Activated T-cell treated with anti-CD3 and anti-CD28 coated beads, Interleukin-2, amount 50 U/mL, for 24 hours (primary cell): ENCODE data around the gene CSE1L.
"Not testable (repeated sequence)": the region's sequence is repeated elsewhere in the genome, so short reads cannot be mapped to it uniquely, and the experiment has no call there.

Source experiments
- DNase-seq: peaks from one replicate; pipeline ENCODE4 v3.0.0-alpha.2; 2020
- H3K27ac Mint-ChIP-seq: 2 replicates; pipeline ENCODE4 v1.8.0; 2020; ENCODE audit warnings: mild to moderate bottlenecking, mixed read lengths
- H3K27me3 Mint-ChIP-seq: 2 replicates; pipeline ENCODE4 v1.8.0; 2020; ENCODE audit warnings: mixed read lengths
- H3K36me3 Mint-ChIP-seq: 2 replicates; pipeline ENCODE4 v1.8.0; 2020; ENCODE audit warnings: low read depth, mixed read lengths
- H3K4me1 Mint-ChIP-seq: 2 replicates; pipeline ENCODE4 v1.8.0; 2020; ENCODE audit warnings: low read depth, mixed read lengths
- H3K4me3 Mint-ChIP-seq: 2 replicates; pipeline ENCODE4 v1.8.0; 2020; ENCODE audit warnings: mild to moderate bottlenecking, moderate library complexity, mixed read lengths
- H3K9me3 Mint-ChIP-seq: 2 replicates; pipeline ENCODE4 v1.8.0; 2020; ENCODE audit warnings: mixed read lengths

The CSE1L gene

DNA sequence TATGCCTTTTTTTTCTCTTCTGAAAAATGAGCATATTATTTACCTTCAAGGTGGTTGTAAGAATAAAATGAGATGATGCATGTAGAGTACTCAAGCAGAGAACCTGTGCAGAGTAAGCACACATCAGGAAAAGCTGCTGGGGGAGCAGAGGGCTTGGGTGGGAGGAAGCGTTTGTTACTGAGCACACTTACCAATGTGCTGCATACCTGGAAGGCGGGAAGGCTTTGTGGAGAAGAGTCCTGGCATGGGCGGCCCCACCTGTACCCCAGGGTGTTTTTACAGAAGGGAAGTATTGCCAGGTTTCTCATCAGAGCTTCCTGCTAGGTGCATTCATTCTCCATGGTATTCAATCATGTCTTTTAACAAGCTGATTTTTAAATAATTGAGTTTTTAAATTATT lies 52.9 kb downstream of the CSE1L start:
- no peaks in the 10 kb centered on the region for H3K9me3 Mint-ChIP-seq
- H3K27me3 Mint-ChIP-seq = no peaks in the 10 kb centered on the region
- no peak for DNase-seq
- H3K36me3 Mint-ChIP-seq = peaks cover 87% of the 10 kb centered on the region
- H3K4me1 Mint-ChIP-seq = peaks cover 12% of the 10 kb centered on the region
- no peak overlapping the region for H3K4me3 Mint-ChIP-seq
- peak overlapping the region; percentile 16 for H3K27ac Mint-ChIP-seq

DNA sequence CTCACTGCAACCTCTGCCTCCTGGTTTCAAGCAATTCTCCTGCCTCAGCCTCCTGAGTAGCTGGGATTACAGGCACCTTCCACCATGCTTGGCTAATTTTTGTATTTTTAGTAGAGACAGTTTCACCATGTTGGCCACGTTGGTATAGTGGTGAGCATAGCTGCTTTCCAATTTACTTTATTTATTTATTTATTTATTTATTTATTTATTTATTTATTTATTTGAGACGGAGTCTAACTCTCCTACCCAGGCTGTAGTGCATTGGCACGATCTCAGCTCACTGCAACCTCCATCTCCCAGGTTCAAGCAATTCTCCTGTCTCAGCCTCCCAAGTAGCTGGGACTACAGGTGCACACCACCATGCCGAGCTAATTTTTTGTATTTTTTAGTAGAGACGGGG lies 54.2 kb downstream of the CSE1L start:
- H3K4me3 Mint-ChIP-seq, DNase-seq, H3K9me3 Mint-ChIP-seq, H3K27me3 Mint-ChIP-seq: not testable (repeated sequence)
- Mint-ChIP-seq H3K4me1 (peaks cover 12% of the 10 kb centered on the region), H3K36me3 (peaks cover 87% of the 10 kb centered on the region), H3K27ac (peak overlapping the region; percentile 33)

DNA sequence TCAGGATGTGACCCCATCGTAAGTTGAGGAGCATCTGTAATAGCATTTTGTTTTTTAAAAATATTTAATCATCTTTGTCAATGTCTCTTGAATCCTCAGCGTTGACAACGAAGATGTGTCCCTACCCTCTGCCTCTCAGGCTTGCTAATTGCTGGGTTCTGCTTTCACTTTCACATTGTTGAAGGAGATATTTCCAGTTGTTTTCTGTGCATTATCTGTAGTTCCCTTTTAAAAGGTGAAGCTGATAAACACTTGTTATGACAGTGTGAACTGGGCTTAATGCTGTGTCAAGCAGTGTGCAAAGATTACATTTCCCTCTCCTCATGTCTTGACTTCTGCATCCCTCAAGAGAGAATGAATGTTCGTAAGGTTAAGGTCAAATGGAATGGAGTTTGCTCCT lies 54.9 kb downstream of the CSE1L start:
- H3K4me3 Mint-ChIP-seq = no peak overlapping the region
- DNase-seq = no peak
- H3K36me3 Mint-ChIP-seq = peaks cover 87% of the 10 kb centered on the region
- peaks cover 12% of the 10 kb centered on the region for H3K4me1 Mint-ChIP-seq
- no peaks in the 10 kb centered on the region for H3K9me3 Mint-ChIP-seq
- H3K27me3 Mint-ChIP-seq = no peaks in the 10 kb centered on the region
- H3K27ac Mint-ChIP-seq = peak overlapping the region; percentile 66

DNA sequence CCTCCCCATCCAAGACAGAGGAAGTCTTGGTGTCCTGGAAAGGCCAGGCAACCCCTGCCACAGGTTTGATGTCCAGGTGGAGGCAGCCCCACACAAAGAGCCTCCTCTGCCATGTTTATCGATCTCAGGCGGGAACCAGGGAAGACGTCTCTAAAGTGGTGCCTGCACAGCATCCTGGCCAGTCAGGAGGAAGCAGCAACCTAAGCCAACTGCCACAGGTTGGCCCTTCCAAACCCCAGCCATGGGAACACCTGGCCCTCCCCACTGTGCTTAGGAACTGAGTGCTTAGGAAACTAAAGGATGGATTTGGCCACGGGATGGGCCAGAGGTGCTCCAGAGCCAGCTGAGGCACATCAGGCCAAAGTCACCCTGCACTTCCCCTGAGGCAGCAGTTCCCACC lies 56.9 kb downstream of the CSE1L start:
- no peak for DNase-seq
- peaks cover 79% of the 10 kb centered on the region for H3K36me3 Mint-ChIP-seq
- H3K27me3 Mint-ChIP-seq = no peaks in the 10 kb centered on the region
- peaks cover 12% of the 10 kb centered on the region for H3K4me1 Mint-ChIP-seq
- H3K9me3 Mint-ChIP-seq = no peaks in the 10 kb centered on the region
- peak overlapping the region; percentile 31 for H3K27ac Mint-ChIP-seq
- no peak overlapping the region for H3K4me3 Mint-ChIP-seq

DNA sequence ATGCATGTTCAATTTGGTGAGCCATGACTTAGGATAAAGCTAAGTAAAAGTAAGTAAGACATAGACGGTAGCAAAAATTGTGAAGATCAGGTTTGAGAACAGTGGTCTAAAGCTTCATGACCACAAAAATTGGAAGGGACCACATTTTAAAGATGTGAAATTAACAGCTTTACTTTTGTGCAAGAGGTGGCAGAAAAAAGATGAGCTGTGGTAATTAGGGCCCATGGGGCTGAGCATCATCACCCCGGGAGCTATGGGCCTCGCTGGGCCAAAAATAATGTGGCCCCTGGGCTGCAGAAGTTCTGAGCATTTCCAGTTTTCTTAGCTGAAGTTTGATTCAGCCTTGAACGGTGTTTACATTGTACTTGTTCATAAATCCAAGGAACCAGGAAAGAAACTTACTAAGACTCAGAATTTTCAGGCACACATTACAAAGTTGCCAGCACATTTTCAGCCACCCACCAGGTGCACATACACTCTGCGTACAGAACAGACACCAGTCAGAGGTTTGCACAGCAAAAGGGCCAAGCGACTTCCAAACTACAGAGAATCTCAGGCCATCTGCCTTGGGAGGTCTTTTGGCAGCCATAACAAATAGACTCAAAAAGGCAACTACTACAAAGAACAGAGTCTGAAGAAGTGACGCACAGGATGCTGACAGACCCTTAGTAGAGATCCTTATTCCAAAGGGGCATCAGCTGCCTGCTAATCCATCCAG lies 57.7 kb downstream of the CSE1L start:
- Mint-ChIP-seq H3K36me3 (peaks cover 76% of the 10 kb centered on the region), H3K9me3 (no peaks in the 10 kb centered on the region), H3K27me3 (no peaks in the 10 kb centered on the region), H3K4me3 (no peak overlapping the region), H3K27ac (peak overlapping the region; percentile 31), H3K4me1 (peaks cover 11% of the 10 kb centered on the region)
- no peak for DNase-seq

DNA sequence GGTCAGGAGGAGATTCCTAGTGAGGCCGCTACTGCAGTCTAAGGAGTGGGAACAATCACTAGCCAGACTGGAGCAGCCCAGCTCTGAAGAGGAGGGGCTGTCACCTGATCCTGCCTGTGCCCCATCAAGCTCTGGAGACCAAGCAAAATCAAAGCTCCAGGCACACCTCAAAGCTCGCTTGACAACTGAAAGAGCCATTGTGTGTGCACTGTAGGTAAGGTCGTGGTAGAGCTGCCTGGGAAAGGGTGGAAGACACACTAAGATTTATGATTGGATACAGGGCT lies 58.2 kb downstream of the CSE1L start:
- Mint-ChIP-seq H3K27ac (peak overlapping the region; percentile 11), H3K9me3 (no peaks in the 10 kb centered on the region), H3K4me3 (no peak overlapping the region), H3K27me3 (no peaks in the 10 kb centered on the region), H3K4me1 (peaks cover 10% of the 10 kb centered on the region), H3K36me3 (peaks cover 78% of the 10 kb centered on the region)
- DNase-seq = no peak

DNA sequence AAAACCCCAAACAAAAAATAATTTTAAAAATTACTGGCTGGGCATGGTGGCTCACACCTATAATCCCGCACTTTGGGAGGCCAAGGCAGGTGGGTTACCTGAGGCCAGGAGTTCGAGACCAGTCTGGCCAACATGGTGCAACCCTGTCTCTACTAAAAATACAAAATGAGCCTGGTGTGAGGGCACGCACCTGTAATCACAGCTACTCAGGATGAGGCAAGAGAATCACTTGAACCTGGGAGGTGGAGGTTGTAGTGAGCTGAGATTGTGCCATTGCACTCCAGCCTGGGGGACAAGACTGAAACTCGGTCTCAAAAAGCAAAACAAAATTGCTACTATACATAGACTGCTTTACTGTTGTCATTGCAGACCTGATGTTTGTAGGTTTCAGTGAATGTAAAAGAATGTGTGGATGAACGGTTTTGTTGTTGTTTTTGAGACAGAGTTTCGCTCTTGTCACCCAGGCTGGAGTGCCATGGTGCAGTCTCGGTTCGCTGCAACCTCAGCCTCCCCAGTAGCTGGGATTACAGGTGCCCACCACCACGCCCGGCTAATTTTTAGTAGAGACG lies 59.0 kb downstream of the CSE1L start:
- not testable (repeated sequence) for H3K27me3 Mint-ChIP-seq, H3K4me3 Mint-ChIP-seq, H3K9me3 Mint-ChIP-seq, DNase-seq, H3K4me1 Mint-ChIP-seq
- Mint-ChIP-seq H3K36me3 (peaks cover 78% of the 10 kb centered on the region), H3K27ac (peak overlapping the region; percentile 55)

DNA sequence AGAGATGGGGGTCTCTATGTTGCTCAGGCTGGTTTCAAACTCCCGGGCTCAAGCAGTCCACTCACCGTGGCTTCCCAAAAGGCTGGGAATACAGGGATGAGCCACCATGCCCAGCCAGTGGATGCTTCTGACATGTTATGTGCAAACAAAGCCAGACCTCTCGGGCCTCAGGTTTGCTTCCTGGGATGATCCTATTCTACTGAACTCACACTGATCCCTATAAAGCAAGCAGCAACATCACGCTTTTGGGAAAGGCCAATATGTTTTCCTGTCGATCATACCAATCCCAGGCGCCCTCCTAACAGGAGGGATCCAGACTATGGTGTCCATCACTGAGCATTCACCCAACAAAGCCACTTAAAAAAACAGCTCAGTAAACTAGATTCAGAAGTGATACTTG lies 60.2 kb downstream of the CSE1L start:
- no peaks in the 10 kb centered on the region for H3K9me3 Mint-ChIP-seq
- no peaks in the 10 kb centered on the region for H3K27me3 Mint-ChIP-seq
- no peak overlapping the region for H3K4me3 Mint-ChIP-seq
- peaks cover 79% of the 10 kb centered on the region for H3K36me3 Mint-ChIP-seq
- peak overlapping the region; percentile 57 for H3K27ac Mint-ChIP-seq
- no peak for DNase-seq
- H3K4me1 Mint-ChIP-seq = peaks cover under 1% of the 10 kb centered on the region

DNA sequence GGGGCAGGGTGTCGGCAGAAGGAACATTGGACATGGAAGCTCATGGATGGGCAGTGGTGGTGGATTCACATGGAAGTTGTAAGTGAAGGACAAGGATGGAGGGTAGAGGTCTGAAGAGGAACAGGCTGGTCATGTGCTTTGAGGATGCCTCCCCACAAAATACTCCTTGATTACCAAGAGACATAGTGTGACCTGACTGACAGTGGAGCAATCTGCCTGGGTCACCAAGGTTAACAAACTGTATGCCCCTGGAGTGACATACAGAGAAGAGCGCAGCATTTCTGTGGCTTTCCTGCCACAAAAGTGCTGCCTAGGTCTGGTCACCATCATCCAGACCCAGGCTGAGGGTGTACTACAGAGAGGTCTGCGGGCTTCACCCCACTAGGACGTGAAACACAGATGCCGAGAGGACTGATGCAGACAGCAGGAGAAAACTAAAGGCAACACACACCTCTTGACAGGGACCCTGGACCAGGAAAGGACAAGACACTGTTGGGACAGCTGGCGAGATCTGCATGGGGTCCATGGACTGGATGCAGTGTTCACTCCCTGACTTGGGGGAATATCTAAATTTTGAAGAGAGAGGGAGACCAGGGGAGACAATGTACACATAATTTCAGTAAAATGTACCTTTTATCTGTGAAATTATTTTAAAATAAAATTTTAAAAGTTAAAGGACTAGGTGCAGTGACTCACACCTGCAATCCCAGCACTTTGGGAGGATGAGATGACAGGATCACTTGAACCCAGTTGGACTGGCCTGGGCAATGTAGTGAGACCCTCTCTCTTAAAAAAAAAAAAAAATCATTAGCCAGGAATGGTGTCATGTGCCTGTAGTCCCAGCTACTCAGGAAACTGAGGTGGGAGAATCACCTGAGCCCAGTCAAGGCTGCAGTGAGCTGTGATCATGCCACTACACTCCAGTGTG lies 64.9 kb downstream of the CSE1L start:
- no peaks in the 10 kb centered on the region for H3K4me1 Mint-ChIP-seq
- H3K36me3 Mint-ChIP-seq = peaks cover 69% of the 10 kb centered on the region
- DNase-seq = no peak

DNA sequence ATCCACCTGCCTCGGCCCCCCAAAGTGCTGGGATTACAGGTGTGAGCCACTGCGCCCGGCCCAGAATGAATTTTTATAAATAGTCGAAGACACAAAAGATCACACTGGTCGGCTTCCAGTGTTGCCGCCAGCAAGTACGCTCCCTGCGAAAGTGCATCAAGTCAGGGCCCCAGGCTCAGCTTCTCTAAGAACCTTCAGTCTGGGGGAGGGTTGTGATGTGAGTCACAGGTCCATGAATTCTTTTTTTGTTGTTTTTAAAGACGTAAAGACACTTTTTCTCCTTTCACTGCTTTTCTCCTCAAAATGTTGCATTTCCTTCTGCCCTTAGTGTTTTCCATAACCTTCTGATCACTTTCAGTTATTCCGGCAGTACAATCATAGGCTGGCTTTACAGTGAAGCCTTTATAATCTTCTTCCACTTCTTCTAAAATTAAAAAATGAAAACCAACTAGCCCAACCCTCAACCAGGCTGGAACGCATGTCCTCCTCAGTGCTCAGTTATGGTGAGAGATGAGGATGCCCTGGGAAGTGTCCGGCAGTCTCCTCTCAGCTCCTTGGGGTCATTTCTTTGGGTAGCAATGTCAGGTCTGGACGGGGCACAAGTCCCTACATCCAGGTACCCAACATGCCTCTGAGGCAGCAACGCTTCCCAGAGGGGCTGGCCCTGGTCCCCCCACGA lies 66.6 kb downstream of the CSE1L start:
- H3K36me3 Mint-ChIP-seq = peaks cover 78% of the 10 kb centered on the region
- peak overlapping the region; percentile 9 for H3K27ac Mint-ChIP-seq
- no peaks in the 10 kb centered on the region for H3K4me1 Mint-ChIP-seq
- no peaks in the 10 kb centered on the region for H3K27me3 Mint-ChIP-seq
- H3K4me3 Mint-ChIP-seq = no peak overlapping the region
- no peak for DNase-seq
- no peaks in the 10 kb centered on the region for H3K9me3 Mint-ChIP-seq

More for the DNA sequence above, 64.9 kb downstream of the CSE1L start:
- Mint-ChIP-seq H3K27me3 (no peaks in the 10 kb centered on the region), H3K4me3 (no peak overlapping the region), H3K27ac (peak overlapping the region; percentile 16), H3K9me3 (no peaks in the 10 kb centered on the region)

DNA sequence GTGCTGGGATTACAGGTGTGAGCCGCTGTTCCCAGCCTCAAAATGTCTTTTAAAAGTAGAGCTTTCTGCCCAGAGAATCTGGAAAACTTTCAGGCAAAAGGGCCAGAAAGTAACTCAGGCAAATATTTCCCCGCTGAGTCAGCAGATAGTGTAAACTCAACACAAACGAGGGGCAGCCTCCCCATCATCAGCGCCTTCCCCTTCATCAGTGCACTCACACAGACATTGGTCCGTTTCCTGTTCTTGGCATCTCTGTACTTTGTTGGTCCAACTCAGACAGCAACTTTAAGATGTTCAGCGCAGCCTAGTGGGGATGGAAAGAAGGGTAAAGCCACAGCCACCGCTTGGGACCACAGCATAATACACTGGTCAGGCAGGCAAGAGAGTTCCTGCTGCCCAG lies 69.5 kb downstream of the CSE1L start:
- Mint-ChIP-seq H3K36me3 (peaks cover 86% of the 10 kb centered on the region), H3K27me3 (no peaks in the 10 kb centered on the region), H3K9me3 (no peaks in the 10 kb centered on the region), H3K27ac (peak overlapping the region; percentile 51), H3K4me3 (no peak overlapping the region), H3K4me1 (no peaks in the 10 kb centered on the region)
- DNase-seq = no peak

DNA sequence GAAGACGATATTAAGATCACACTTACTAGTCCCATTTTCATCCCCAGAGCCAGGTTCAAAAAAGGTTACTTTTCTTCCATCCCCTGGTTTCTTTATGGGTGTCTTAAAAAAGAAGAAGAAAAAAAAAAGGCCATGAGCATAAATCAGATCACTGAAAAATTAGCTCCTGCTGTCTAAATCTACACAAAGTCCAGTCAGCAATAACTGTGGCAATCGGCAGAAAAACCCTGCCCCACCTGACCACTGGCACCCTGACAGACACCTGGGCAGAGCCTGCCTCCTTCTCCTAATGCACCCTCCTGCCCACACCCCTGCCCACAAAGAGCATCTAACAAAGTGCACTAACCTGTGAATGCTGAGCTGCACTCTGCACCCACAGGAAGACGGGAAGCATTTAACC lies 72.2 kb downstream of the CSE1L start:
- Mint-ChIP-seq H3K36me3 (peaks cover 91% of the 10 kb centered on the region), H3K4me1 (no peaks in the 10 kb centered on the region), H3K4me3 (no peak overlapping the region), H3K27me3 (no peaks in the 10 kb centered on the region), H3K27ac (peak overlapping the region; percentile 24), H3K9me3 (no peaks in the 10 kb centered on the region)
- DNase-seq = no peak

DNA sequence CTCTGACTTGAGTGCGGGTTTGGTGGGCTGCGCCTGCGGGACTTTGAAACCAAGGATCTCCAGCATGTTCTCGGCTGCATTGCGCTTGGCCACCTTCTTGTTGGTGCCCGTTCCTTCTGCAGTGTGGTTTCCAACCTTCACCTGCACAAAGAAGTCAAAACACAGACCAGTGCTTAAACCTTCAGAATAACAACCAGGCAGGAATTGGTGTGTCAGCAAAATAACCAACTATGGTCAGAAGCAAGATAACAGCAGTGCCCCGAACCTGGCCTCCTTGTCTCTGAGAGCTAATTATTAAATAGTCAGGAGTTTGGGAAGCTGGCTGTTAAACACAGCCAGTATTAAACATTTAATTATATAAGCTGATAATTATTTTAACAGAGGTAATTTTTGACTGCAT lies 73.9 kb downstream of the CSE1L start:
- DNase-seq = no peak
- Mint-ChIP-seq H3K9me3 (no peaks in the 10 kb centered on the region), H3K36me3 (peaks cover 91% of the 10 kb centered on the region), H3K27me3 (no peaks in the 10 kb centered on the region), H3K4me3 (no peak overlapping the region), H3K4me1 (no peaks in the 10 kb centered on the region), H3K27ac (no peak overlapping the region)

DNA sequence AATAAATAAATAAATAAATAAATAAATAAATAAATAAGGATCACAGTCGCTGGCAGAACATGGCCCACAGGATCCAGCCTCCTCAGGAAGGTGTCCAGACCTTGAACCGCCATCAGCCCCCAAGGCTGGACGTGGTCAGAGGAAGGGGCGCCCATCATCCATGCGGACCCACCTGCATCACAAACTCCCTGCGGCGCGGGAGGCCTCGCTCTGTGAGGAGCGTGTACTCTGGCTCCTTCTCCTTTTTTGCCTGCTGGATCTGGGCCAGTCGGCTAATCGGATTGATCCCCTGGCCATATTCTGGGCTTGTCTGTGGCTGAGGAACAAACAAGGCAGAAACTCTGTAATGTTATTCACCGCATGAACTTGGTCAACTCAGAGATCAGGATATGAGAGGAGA lies 76.8 kb downstream of the CSE1L start:
- Mint-ChIP-seq H3K9me3 (no peaks in the 10 kb centered on the region), H3K36me3 (peaks cover 82% of the 10 kb centered on the region), H3K4me1 (no peaks in the 10 kb centered on the region), H3K27ac (no peak overlapping the region), H3K27me3 (no peaks in the 10 kb centered on the region), H3K4me3 (no peak overlapping the region)
- DNase-seq = no peak
